HEK293 (cell line): ENCODE data around the gene HYPK.

Experiments
- CTCF ChIP-seq: fragments of 450-650 bp; formaldehyde crosslinking; IDR thresholded peaks from 2 replicates; pipeline ENCODE4 v1.5.1; 2016; ENCODE audit warnings: missing biosample characterization, missing genetic modification characterization
- KLF10 ChIP-seq: fragments of 450-650 bp; IDR thresholded peaks from 2 replicates; pipeline ENCODE4 v1.5.1; 2018; ENCODE audit warnings: missing biosample characterization, mild to moderate bottlenecking, missing genetic modification characterization
- ZFP3 ChIP-seq: fragments of 450-650 bp; formaldehyde crosslinking; IDR thresholded peaks from 2 replicates; pipeline ENCODE4 v1.5.1; 2016; ENCODE audit warnings: low read depth, missing biosample characterization, missing genetic modification characterization
- ZNF114 ChIP-seq: fragments of 450-650 bp; formaldehyde crosslinking; IDR thresholded peaks from 2 replicates; pipeline ENCODE4 v1.5.0; 2017; ENCODE audit warnings: missing biosample characterization, missing genetic modification characterization
- ZNF324 ChIP-seq: fragments of 450-650 bp; formaldehyde crosslinking; IDR thresholded peaks from 2 replicates; pipeline ENCODE4 v1.5.1; 2016; ENCODE audit warnings: missing biosample characterization, missing genetic modification characterization
- ZNF391 ChIP-seq: fragments of 450-650 bp; formaldehyde crosslinking; IDR thresholded peaks from 2 replicates; pipeline ENCODE4 v1.5.1; 2016; ENCODE audit warnings: low read depth, missing biosample characterization, missing genetic modification characterization, borderline replicate concordance
- ZNF76 ChIP-seq: fragments of 450-650 bp; formaldehyde crosslinking; IDR thresholded peaks from 2 replicates; pipeline ENCODE4; 2016; ENCODE audit warnings: low read depth, missing biosample characterization, missing genetic modification characterization, borderline replicate concordance

DNA sequence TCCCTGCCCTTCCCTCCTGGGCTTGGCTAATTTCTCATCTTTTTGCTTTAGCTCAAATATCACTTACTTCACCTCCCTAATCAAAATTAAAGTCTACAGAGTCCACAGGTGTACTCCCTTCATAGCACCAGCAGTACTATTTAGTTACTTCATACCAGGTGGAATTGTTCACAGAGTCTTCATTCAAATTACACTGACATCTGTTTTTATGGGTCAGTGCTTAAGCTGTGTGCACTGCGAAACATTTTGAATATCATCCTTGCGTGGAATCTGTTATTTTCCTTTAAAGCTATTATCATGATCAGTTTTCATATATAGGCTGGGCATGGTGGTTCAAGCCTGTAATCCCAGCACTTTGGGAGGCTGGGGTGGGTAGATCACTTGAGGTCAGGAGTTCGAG lies 11.0 kb upstream of the HYPK start:
- TF ChIP-seq CTCF (tag by site-specific recombination) (no peak), ZFP3 (tag by site-specific recombination) (no peak), ZNF76 (no peak), KLF10 (no peak), ZNF114 (tag by site-specific recombination) (no peak), ZNF324 (tag by site-specific recombination) (no peak), ZNF391 (no peak)
